Activated CD8-positive, alpha-beta T cell treated with anti-CD3 and anti-CD28 coated beads, Interleukin-2, amount 10 ng/mL, durations not matched to agents 7 days and 5 days (primary cell): Measurements from ENCODE around the gene NLRP6. TPM values are rescaled to one million over a fixed set of nuclear protein-coding genes. Genes with fewer than 3 reads are reported as not detected.
A peak's percentile ranks its signal among the peaks of the same experiment; 100 is the strongest.
"Not testable (repeated sequence)": the region's sequence is repeated elsewhere in the genome, so short reads cannot be mapped to it uniquely, and the experiment has no call there.

Experiments
- ATAC-seq: fragments of 150-1000 bp; cut with Tn5 transposase; one replicate; pipeline ENCODE4 v1.10.0; 2021; ENCODE audit warnings: moderate library complexity
- CTCF ChIA-PET: fragments of 350-600 bp; sonication (Branson Sonifier 250); formaldehyde crosslinking; loops from one replicate; lab custom pipeline; 2021; ENCODE audit warnings: antibody characterized with exemption; lab: Charles Lee
- POLR2A ChIA-PET: fragments of 350-600 bp; sonication (Branson Sonifier 250); formaldehyde crosslinking; loops from one replicate; lab custom pipeline; 2021; ENCODE audit warnings: antibody characterized with exemption; lab: Charles Lee
- DNase-seq: peaks from one replicate; pipeline ENCODE4 v3.0.0-alpha.2; 2020
- H3K27ac Mint-ChIP-seq: one replicate; pipeline ENCODE4 v1.8.0; 2021; ENCODE audit warnings: mild to moderate bottlenecking, mixed read lengths
- H3K27me3 Mint-ChIP-seq: one replicate; pipeline ENCODE4 v1.8.0; 2021; ENCODE audit warnings: low read depth, mixed read lengths
- H3K36me3 Mint-ChIP-seq: one replicate; pipeline ENCODE4 v1.8.0; 2021; ENCODE audit warnings: low read depth, mixed read lengths
- H3K4me1 Mint-ChIP-seq: one replicate; pipeline ENCODE4 v1.8.0; 2021; ENCODE audit warnings: low read depth, mixed read lengths
- H3K4me3 Mint-ChIP-seq: one replicate; pipeline ENCODE4 v1.8.0; 2021; ENCODE audit warnings: mild to moderate bottlenecking, mixed read lengths
- H3K9me3 Mint-ChIP-seq: one replicate; pipeline ENCODE4 v1.8.0; 2022; ENCODE audit warnings: mixed read lengths; ENCODE audit not compliant: insufficient read depth
- total RNA-seq, 2 experiments: library from RNA; stranded (reverse); gene quantifications; one replicate each; pipeline ENCODE4 v1.2.3, GENCODE V29; 2021

NLRP6 gene
- total RNA-seq, 2 experiments from 2014 or later: 29.7 to 30.8 TPM

DNA sequence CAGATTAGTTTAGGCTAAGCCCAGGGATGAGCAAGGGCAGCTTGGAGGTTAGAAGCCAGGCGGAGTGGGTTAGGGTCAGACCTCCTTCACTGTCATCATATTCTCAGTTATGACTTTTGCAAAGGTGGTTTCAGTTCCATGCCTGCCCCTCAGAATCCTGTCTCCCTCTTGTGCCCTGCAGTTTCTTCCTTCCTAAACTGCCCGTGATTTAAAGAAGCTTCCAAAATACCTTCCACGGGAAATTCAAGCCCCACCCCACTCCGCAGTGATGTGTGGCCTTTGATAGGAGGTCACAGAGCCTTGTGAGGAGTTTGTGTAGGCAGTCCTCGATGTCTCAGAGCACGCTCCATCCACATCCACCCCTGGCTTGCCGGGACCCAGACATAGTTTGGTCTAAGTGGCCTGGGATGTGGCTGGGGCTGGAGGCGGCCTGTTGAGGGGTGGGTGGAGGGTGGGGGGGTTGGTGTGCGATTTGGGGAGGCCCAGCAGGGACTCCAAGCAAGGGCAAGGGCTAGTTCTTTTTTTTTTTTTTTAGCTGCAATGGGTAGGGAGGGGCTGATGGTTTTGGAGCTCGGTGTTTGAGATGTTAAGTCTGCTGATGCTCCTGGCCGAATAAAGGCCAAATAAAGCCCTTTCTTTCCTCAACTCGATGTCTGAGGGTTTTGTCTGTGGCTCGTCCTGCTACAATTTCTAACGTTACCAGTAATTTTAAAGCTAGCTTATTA, 34.0 kb downstream of the NLRP6 start:
- ATAC-seq (peak; percentile 7), DNase-seq (peak; percentile 71)
- H3K27me3 Mint-ChIP-seq: no peaks in the 10 kb centered on the region
- H3K4me1 Mint-ChIP-seq: peaks cover 22% of the 10 kb centered on the region
- ChIA-PET POLR2A (interaction anchor here (0.6 to 3.3 kb wide), 18 partner anchors 10 to 194 kb away, joined by 3 to 36 read pairs (median 6); partner anchors contain the start of genes BET1L, IFITM5, NLRP6 and PGGHG), CTCF (interaction anchor here (0.9 to 2.1 kb wide), 8 partner anchors 22 to 206 kb away, joined by 3 to 10 read pairs (median 5); no protein-coding TSS in a partner anchor)
- H3K27ac Mint-ChIP-seq: peak overlapping the region; percentile 99
- H3K36me3 Mint-ChIP-seq: peaks cover 71% of the 10 kb centered on the region
- no peaks in the 10 kb centered on the region for H3K9me3 Mint-ChIP-seq
- H3K4me3 Mint-ChIP-seq: peak overlapping the region; percentile 87

DNA sequence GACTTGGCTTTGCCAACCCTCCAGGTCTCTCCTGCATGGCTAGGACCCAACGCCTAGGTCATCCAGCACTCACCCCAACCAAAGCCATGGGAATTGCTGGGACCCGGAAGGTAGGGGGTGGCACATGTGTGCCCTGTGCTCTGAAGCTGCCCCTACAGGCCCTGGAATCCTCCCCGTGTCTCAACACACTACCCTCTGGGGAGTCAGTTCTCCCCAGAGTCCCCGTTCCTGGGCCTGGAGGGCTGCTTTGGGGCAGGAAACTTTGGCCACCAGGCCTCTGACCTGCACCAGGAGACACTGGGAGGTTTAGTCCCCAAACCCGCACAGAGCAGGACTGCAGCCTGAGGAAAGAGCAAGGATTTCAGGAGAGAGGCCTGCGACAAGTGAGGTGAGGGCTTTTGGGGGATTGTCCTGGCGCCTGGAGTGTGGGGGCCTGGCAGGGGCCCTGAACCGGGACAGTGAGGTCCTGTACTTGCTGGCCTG, 35.1 kb downstream of the NLRP6 start:
- H3K4me3 Mint-ChIP-seq: peak overlapping the region; percentile 87
- ChIA-PET POLR2A (interaction anchor here (0.7 to 4.8 kb wide), 13 partner anchors 11 to 108 kb away, joined by 3 to 36 read pairs (median 12); partner anchors contain the start of genes BET1L, IFITM5, PGGHG and RIC8A), CTCF (interaction anchor here (0.9 to 2.1 kb wide), 3 partner anchors 24 to 63 kb away, joined by 3 to 10 read pairs (median 5); no protein-coding TSS in a partner anchor)
- DNase-seq: no peak
- H3K27ac Mint-ChIP-seq: peak overlapping the region; percentile 99
- no peak for ATAC-seq
- no peaks in the 10 kb centered on the region for H3K9me3 Mint-ChIP-seq
- H3K36me3 Mint-ChIP-seq: peaks cover 73% of the 10 kb centered on the region
- H3K27me3 Mint-ChIP-seq: no peaks in the 10 kb centered on the region
- H3K4me1 Mint-ChIP-seq: peaks cover 13% of the 10 kb centered on the region

GRCh38 chr11:313787-314553, 35.8 kb downstream of the NLRP6 start, which contains the start of gene IFITM1:
Gene IFITM1 (plus strand): TSS chr11:314040. CDS start chr11:314171, 131 bp downstream.
- CTCF ChIA-PET: interaction anchor here (4.0 kb wide), 1 partner anchor 8 kb away, joined by 38 read pairs; the partner anchor contains the start of gene IFITM2
- POLR2A ChIA-PET: interaction anchor here (1.6 to 4.8 kb wide), 8 partner anchors 8 to 107 kb away, joined by 4 to 73 read pairs (median 32); partner anchors contain the start of genes BET1L, IFITM2, IFITM5 and NLRP6
- H3K9me3 Mint-ChIP-seq: no peaks in the 10 kb centered on the region
- DNase-seq (peak; percentile 90), ATAC-seq (peak; percentile 45)
- peaks cover 67% of the 10 kb centered on the region for H3K36me3 Mint-ChIP-seq
- H3K27me3 Mint-ChIP-seq: no peaks in the 10 kb centered on the region
- peaks cover 13% of the 10 kb centered on the region for H3K4me1 Mint-ChIP-seq
- H3K4me3 Mint-ChIP-seq: peak within 1 kb of the TSS; percentile 87
- peak within 1 kb of the TSS; percentile 99 for H3K27ac Mint-ChIP-seq

GRCh38 chr11:314554-314875, 36.3 kb downstream of the NLRP6 start:
- H3K27me3 Mint-ChIP-seq, DNase-seq, ATAC-seq, H3K9me3 Mint-ChIP-seq: not testable (repeated sequence)
- H3K4me1 Mint-ChIP-seq: peaks cover 13% of the 10 kb centered on the region
- H3K27ac Mint-ChIP-seq: peak overlapping the region; percentile 99
- POLR2A ChIA-PET: interaction anchor here (1.5 to 4.8 kb wide), 8 partner anchors 9 to 47 kb away, joined by 9 to 73 read pairs (median 35); partner anchors contain the start of genes IFITM2, IFITM5, NLRP6 and PGGHG
- H3K36me3 Mint-ChIP-seq: peaks cover 63% of the 10 kb centered on the region
- CTCF ChIA-PET: interaction anchor here (4.0 kb wide), 1 partner anchor 9 kb away, joined by 38 read pairs; the partner anchor contains the start of gene IFITM2
- peak overlapping the region; percentile 87 for H3K4me3 Mint-ChIP-seq

DNA sequence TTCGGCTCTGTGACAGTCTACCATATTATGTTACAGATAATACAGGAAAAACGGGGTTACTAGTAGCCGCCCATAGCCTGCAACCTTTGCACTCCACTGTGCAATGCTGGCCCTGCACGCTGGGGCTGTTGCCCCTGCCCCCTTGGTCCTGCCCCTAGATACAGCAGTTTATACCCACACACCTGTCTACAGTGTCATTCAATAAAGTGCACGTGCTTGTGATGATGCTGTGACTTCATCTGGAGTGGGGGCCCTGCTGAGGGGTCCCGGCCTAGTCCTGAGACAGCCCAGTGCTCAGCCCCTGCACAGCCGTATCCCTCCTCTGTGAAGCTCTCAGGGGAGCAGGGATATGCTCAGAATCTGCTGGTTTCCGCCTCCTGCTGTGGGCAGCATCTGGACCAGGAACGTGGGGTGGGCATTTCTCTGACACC, 36.9 kb downstream of the NLRP6 start:
- ATAC-seq (no peak), DNase-seq (peak; percentile 55)
- Mint-ChIP-seq H3K9me3 (no peaks in the 10 kb centered on the region), H3K4me3 (peak overlapping the region; percentile 87), H3K4me1 (peaks cover 16% of the 10 kb centered on the region), H3K36me3 (peaks cover 62% of the 10 kb centered on the region), H3K27ac (peak overlapping the region; percentile 99), H3K27me3 (no peaks in the 10 kb centered on the region)
- CTCF ChIA-PET: interaction anchor here (1.9 to 4.0 kb wide), 3 partner anchors 9 to 47 kb away, joined by 4 to 38 read pairs (median 17); partner anchors contain the start of gene IFITM2
- POLR2A ChIA-PET: interaction anchor here (1.5 to 4.8 kb wide), 10 partner anchors 9 to 47 kb away, joined by 9 to 73 read pairs (median 32); partner anchors contain the start of genes IFITM2, IFITM5 and NLRP6

DNA sequence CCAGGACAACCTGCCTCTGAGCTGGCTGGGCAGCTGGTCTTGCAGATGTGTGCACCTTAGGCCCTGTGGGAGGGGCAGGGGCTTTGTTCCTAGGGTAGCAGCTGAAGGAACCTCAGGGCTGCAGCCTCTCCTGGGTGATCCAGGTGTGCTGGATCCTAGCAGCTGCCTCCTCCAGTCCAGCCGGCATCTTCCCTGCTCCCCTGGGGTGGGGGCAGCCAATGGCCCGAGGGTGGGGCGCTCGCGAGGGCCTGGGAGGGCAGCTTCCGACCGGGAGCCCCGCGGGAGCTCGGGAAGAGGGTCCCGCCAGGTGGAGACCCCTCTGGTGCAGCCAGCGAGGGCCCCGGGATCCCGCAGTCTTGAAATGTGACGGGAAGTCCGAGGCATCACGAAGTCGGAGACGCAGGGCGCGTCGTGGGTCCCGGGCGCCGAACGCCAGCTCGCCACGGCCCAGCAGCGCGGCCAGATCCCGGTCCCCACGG, 37.3 kb downstream of the NLRP6 start:
- H3K27me3 Mint-ChIP-seq: no peaks in the 10 kb centered on the region
- no peaks in the 10 kb centered on the region for H3K9me3 Mint-ChIP-seq
- POLR2A ChIA-PET: interaction anchor here (1.5 to 4.8 kb wide), 10 partner anchors 9 to 48 kb away, joined by 9 to 73 read pairs (median 32); partner anchors contain the start of genes IFITM2, IFITM5 and NLRP6
- ATAC-seq: no peak
- H3K36me3 Mint-ChIP-seq: peaks cover 67% of the 10 kb centered on the region
- H3K4me3 Mint-ChIP-seq: peak overlapping the region; percentile 87
- H3K4me1 Mint-ChIP-seq: peaks cover 21% of the 10 kb centered on the region
- H3K27ac Mint-ChIP-seq: peak overlapping the region; percentile 99
- DNase-seq: no peak
- CTCF ChIA-PET: interaction anchor here (1.8 to 4.0 kb wide), 4 partner anchors 10 to 47 kb away, joined by 4 to 38 read pairs (median 12); partner anchors contain the start of genes IFITM2 and PGGHG

GRCh38 chr11:316031-316701, 38.0 kb downstream of the NLRP6 start:
- ChIA-PET CTCF (interaction anchor here (1.0 to 4.0 kb wide), 10 partner anchors 10 to 203 kb away, joined by 3 to 38 read pairs (median 8); partner anchors contain the start of genes IFITM2 and PGGHG), POLR2A (interaction anchor here (0.9 to 4.8 kb wide), 19 partner anchors 9 to 133 kb away, joined by 3 to 73 read pairs (median 15); partner anchors contain the start of genes BET1L, IFITM2, IFITM5 and NLRP6)
- Mint-ChIP-seq H3K4me1 (peaks cover 23% of the 10 kb centered on the region), H3K4me3 (peak overlapping the region; percentile 87), H3K27me3 (no peaks in the 10 kb centered on the region), H3K27ac (peak overlapping the region; percentile 98), H3K9me3 (no peaks in the 10 kb centered on the region), H3K36me3 (peaks cover 69% of the 10 kb centered on the region)
- DNase-seq: peak; percentile 74
- ATAC-seq: no peak

DNA sequence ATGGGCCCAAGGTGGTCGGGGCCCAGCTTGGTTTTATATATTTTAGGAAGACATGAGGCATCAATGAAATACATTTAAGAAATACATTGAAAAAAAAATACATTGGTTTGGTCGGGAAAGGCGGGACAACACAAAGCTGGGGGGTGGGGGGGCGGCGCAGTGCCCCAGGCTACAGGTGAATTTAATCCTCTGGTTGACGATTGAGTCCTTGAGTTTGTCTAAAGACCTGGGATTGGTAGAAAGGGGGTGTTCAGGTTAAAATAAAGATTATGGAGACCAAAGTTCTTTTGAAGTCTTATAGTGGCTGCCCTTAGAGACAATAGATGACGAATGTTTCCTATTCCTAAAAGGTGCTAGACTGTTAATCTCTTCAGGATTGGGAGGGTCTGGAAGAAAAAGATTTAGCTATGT, 38.7 kb downstream of the NLRP6 start:
- Mint-ChIP-seq H3K4me1 (peaks cover 22% of the 10 kb centered on the region), H3K36me3 (peaks cover 66% of the 10 kb centered on the region), H3K27me3 (no peaks in the 10 kb centered on the region), H3K4me3 (peak overlapping the region; percentile 87), H3K27ac (peak overlapping the region; percentile 98), H3K9me3 (no peaks in the 10 kb centered on the region)
- CTCF ChIA-PET: interaction anchor here (0.8 to 4.0 kb wide), 18 partner anchors 8 to 202 kb away, joined by 3 to 38 read pairs (median 4); partner anchors contain the start of genes IFITM2 and PGGHG
- DNase-seq (no peak), ATAC-seq (no peak)
- POLR2A ChIA-PET: interaction anchor here (0.7 to 4.8 kb wide), 26 partner anchors 8 to 404 kb away, joined by 3 to 73 read pairs (median 9); partner anchors contain the start of genes BET1L, IFITM2, IFITM5 and NLRP6

DNA sequence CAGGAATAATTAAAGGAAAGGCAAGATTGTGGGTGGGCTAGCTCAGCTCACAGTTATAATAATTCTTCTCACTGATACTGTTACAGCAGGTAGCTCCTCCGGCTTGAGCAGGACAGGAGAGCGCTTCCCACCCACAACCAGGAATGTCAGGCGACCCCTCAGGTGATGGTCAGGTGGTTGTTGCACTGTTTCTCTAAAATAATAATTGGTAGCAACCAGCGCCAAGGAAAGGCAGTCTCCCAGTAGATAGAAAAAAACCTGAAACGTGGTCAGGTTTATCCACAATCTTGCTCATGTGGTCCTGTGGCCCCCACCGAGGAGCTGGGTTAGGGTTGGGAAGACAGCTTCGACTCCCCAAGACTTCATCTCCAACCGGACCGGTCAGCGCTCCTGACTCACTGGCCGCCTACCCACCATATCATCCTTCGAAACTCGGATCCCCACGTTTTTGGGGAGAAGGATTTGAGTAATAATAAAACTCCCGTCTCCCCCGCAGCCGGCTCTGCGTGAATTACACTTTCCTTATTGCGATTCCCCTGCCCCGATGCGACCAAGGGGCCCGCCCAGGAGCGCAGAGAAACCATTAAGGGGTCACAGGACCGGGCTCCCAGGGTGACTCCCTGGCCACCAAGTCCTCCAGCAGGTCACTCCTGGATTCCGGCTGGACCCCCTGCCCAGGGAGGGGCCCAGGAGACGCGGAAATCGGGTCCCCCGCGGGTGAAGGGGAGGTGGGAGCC, 39.6 kb downstream of the NLRP6 start:
- Mint-ChIP-seq H3K36me3 (peaks cover 61% of the 10 kb centered on the region), H3K4me3 (peak overlapping the region; percentile 87), H3K4me1 (peaks cover 22% of the 10 kb centered on the region), H3K27ac (peak overlapping the region; percentile 98)
- ATAC-seq, H3K9me3 Mint-ChIP-seq, H3K27me3 Mint-ChIP-seq: not testable (repeated sequence)
- DNase-seq: peak; percentile 46
- ChIA-PET CTCF (interaction anchor here (0.8 to 4.0 kb wide), 16 partner anchors 9 to 201 kb away, joined by 3 to 38 read pairs (median 6); partner anchors contain the start of genes IFITM2 and PGGHG), POLR2A (interaction anchor here (0.6 to 4.8 kb wide), 21 partner anchors 9 to 403 kb away, joined by 3 to 73 read pairs (median 15); partner anchors contain the start of genes BET1L, IFITM2, IFITM5 and NLRP6)
